Activated CD4-positive, alpha-beta T cell treated with anti-CD3 and anti-CD28 coated beads for 36 hours (primary cell): ENCODE results near the gene TRAPPC2L. TPM values are rescaled to one million over a fixed set of nuclear protein-coding genes. Genes with fewer than 3 reads are reported as not detected.

Source experiments
- ATAC-seq: fragments of 200-7000 bp; cut with Tn5 transposase; one replicate; pipeline ENCODE4 v1.10.0; 2021; ENCODE audit warnings: mild to moderate bottlenecking, moderate library complexity
- CTCF ChIA-PET: fragments of 350-600 bp; sonication (Branson Sonifier 250); formaldehyde crosslinking; loops from one replicate; lab custom pipeline; 2021; ENCODE audit warnings: antibody characterized with exemption; lab: Charles Lee
- POLR2A ChIA-PET: fragments of 350-600 bp; sonication (Branson Sonifier 250); formaldehyde crosslinking; loops from one replicate; lab custom pipeline; 2021; ENCODE audit warnings: antibody characterized with exemption, inconsistent platforms; lab: Charles Lee
- DNase-seq: peaks from one replicate; pipeline ENCODE4 v3.0.0-alpha.2; 2020
- H3K27ac Mint-ChIP-seq: one replicate; pipeline ENCODE4 v1.8.0; 2021; ENCODE audit warnings: mixed read lengths
- H3K27me3 Mint-ChIP-seq: one replicate; pipeline ENCODE4 v1.8.0; 2021; ENCODE audit warnings: mixed read lengths
- H3K36me3 Mint-ChIP-seq: one replicate; pipeline ENCODE4 v1.8.0; 2021; ENCODE audit warnings: low read depth, mixed read lengths
- H3K4me1 Mint-ChIP-seq: one replicate; pipeline ENCODE4 v1.8.0; 2021; ENCODE audit warnings: mixed read lengths
- H3K4me3 Mint-ChIP-seq: one replicate; pipeline ENCODE4 v1.8.0; 2021; ENCODE audit warnings: mild to moderate bottlenecking, moderate library complexity, mixed read lengths
- H3K9me3 Mint-ChIP-seq: one replicate; pipeline ENCODE4 v1.8.0; 2021; ENCODE audit warnings: low read depth, mixed read lengths
- intact Hi-C, 2 experiments: fragments of 100-400 bp; cut with DNase I in 1 of 2; cut with micrococcal nuclease in 1 of 2; formaldehyde crosslinking; loops; one replicate each; pipeline versions ENCODE4 v1.14.2 to v1.15.1; 2022 to 2024; cut with DNase I, micrococcal nuclease
- total RNA-seq, 2 experiments: library from RNA; stranded (reverse); gene quantifications; one replicate each; pipeline ENCODE4 v1.2.3, GENCODE V29; 2021

TRAPPC2L gene
- total RNA-seq, 2 experiments from 2014 or later = 43.3 to 50.7 TPM

- Mint-ChIP-seq H3K27me3 (no peaks in the 10 kb centered on the region), H3K27ac (no peak overlapping the region), H3K4me1 (peaks cover 13% of the 10 kb centered on the region), H3K9me3 (no peaks in the 10 kb centered on the region), H3K4me3 (no peak overlapping the region), H3K36me3 (peaks cover 17% of the 10 kb centered on the region)
- DNase-seq (no peak), ATAC-seq (no peak)
- intact Hi-C loops = no loop called here
- ChIA-PET POLR2A (no interaction called here), CTCF (no interaction called here)
Measured at GRCh38 chr16:88861359-88861758, 4.4 kb downstream of the TRAPPC2L start.

GRCh38 chr16:88862968-88863367 lies 6.0 kb downstream of the TRAPPC2L start:
- Mint-ChIP-seq H3K4me1 (peaks cover 9% of the 10 kb centered on the region), H3K27ac (no peak overlapping the region), H3K4me3 (no peak overlapping the region), H3K36me3 (peaks cover 13% of the 10 kb centered on the region), H3K27me3 (no peaks in the 10 kb centered on the region), H3K9me3 (no peaks in the 10 kb centered on the region)
- intact Hi-C loops = no loop called here
- ATAC-seq (no peak), DNase-seq (no peak)
- ChIA-PET POLR2A (no interaction called here), CTCF (no interaction called here)

- Mint-ChIP-seq H3K27me3 (no peaks in the 10 kb centered on the region), H3K36me3 (peaks cover 12% of the 10 kb centered on the region), H3K4me1 (peaks cover 4% of the 10 kb centered on the region), H3K9me3 (no peaks in the 10 kb centered on the region), H3K27ac (no peak overlapping the region), H3K4me3 (no peak overlapping the region)
- ATAC-seq (no peak), DNase-seq (no peak)
- POLR2A ChIA-PET = no interaction called here
- CTCF ChIA-PET = interaction anchor here (0.7 kb wide), 1 partner anchor 64 kb away, joined by 3 read pairs; no protein-coding TSS in a partner anchor
- intact Hi-C loops = no loop called here
Measured at GRCh38 chr16:88863426-88863825, 6.5 kb downstream of the TRAPPC2L start.

DNA sequence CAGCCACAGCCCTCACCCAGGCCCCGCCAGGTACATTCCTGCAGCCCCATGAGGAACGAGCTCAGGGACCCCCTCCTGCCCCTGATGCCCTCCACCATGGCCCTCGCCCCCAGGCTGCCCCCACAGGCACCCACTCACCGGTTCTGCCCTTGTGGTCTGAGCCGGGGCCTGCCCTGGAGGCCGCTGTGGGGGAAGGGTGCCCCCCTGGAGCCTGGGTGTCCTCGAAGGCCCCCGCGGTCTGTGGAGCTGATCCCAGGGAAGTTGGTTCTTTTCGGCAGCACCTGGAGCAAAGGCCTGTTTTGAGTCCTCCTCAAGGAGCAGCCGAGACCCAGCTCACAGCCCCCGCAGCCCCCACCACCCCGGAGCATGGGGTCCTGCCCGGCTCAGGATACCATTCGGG lies 7.2 kb downstream of the TRAPPC2L start:
- no peaks in the 10 kb centered on the region for H3K9me3 Mint-ChIP-seq
- DNase-seq (no peak), ATAC-seq (no peak)
- peaks cover 12% of the 10 kb centered on the region for H3K36me3 Mint-ChIP-seq
- H3K27me3 Mint-ChIP-seq = no peaks in the 10 kb centered on the region
- ChIA-PET POLR2A (no interaction called here), CTCF (interaction anchor here (0.7 kb wide), 1 partner anchor 64 kb away, joined by 3 read pairs; no protein-coding TSS in a partner anchor)
- intact Hi-C loops = no loop called here
- H3K27ac Mint-ChIP-seq = no peak overlapping the region
- no peak overlapping the region for H3K4me3 Mint-ChIP-seq
- peaks cover 1% of the 10 kb centered on the region for H3K4me1 Mint-ChIP-seq

DNA sequence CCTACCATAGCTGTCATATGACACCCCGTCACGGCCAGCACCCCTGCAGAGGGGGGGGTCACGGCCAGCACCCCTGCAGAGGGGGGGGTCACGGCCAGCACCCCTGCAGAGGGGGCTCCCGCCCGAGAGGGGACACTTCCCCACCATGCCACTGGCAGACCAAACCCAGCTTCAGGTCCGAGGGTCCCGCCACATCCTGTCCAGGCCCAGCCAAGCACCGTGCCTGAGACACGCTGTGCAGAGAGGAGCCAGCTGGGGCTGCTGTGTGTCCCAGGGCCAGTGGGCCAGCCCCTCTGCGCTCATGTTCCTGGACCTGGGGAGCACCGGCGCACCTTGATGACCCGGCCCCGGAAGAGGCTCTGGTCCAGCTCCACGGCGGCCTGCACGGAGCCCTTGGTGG lies 7.6 kb downstream of the TRAPPC2L start:
- H3K36me3 Mint-ChIP-seq = peaks cover 10% of the 10 kb centered on the region
- no peak for ATAC-seq
- no peak overlapping the region for H3K27ac Mint-ChIP-seq
- no peaks in the 10 kb centered on the region for H3K27me3 Mint-ChIP-seq
- CTCF ChIA-PET = no interaction called here
- H3K4me1 Mint-ChIP-seq = no peaks in the 10 kb centered on the region
- H3K9me3 Mint-ChIP-seq = no peaks in the 10 kb centered on the region
- POLR2A ChIA-PET = no interaction called here
- H3K4me3 Mint-ChIP-seq = no peak overlapping the region
- DNase-seq = no peak
- intact Hi-C loops = no loop called here

DNA sequence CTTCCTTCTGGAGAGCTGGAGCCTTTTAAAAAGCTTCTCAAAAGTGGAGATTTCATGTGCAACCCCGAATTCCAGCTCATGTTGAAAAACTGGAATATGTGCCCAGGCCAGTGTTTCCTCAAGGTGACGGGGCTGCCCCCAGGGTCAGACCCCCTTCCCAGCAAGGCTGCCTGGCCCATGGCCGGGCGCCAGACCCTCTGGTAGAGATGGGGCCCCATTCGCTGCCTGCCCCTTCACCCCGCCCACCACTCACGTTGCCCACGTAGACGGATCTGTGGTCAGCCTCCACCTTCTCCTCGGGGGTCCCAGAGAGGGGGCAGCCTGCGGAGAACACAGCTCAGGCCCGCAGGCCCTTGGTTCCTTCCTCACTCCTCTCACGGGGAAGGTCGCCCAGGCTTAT lies 8.4 kb downstream of the TRAPPC2L start:
- Mint-ChIP-seq H3K36me3 (peaks cover 7% of the 10 kb centered on the region), H3K9me3 (no peaks in the 10 kb centered on the region), H3K4me3 (no peak overlapping the region), H3K4me1 (no peaks in the 10 kb centered on the region), H3K27me3 (no peaks in the 10 kb centered on the region), H3K27ac (no peak overlapping the region)
- CTCF ChIA-PET = no interaction called here
- ATAC-seq (no peak), DNase-seq (no peak)
- POLR2A ChIA-PET = no interaction called here
- intact Hi-C loops = no loop called here

DNA sequence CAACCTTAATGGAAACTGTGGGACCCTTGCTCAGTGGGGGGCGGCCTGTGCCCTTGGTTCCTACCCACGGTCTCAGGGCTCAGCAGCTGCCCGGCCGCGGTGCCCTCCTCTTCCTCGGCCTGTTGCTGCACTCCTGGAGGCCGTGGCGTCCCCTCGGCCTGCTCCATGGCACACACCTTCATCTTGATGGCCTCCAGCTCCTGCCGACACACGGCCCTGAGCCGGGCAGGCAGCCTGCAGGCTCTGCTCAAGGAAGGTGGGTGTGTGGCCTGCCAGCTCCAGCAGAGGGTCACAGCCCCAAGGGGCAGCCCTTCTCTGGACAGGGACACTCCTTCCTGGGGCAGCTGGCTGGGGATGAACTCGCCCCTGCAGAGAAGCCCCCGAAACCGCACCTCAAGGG lies 8.8 kb downstream of the TRAPPC2L start:
- H3K27ac Mint-ChIP-seq = no peak overlapping the region
- no peaks in the 10 kb centered on the region for H3K9me3 Mint-ChIP-seq
- ChIA-PET POLR2A (interaction anchor here (0.6 kb wide), 1 partner anchor 307 kb away, joined by 5 read pairs; no protein-coding TSS in a partner anchor), CTCF (no interaction called here)
- no peaks in the 10 kb centered on the region for H3K4me1 Mint-ChIP-seq
- H3K4me3 Mint-ChIP-seq = no peak overlapping the region
- intact Hi-C loops = no loop called here
- peaks cover 3% of the 10 kb centered on the region for H3K27me3 Mint-ChIP-seq
- ATAC-seq (no peak), DNase-seq (no peak)
- peaks cover 6% of the 10 kb centered on the region for H3K36me3 Mint-ChIP-seq

GRCh38 chr16:88866151-88866920 lies 9.4 kb downstream of the TRAPPC2L start, which contains the start of gene PABPN1L:
Gene PABPN1L (minus strand): TSS chr16:88866660. CDS start chr16:88866606, 54 bp downstream.
- DNase-seq (no peak), ATAC-seq (no peak)
- H3K27ac Mint-ChIP-seq = no peak within 1 kb of the TSS
- H3K4me3 Mint-ChIP-seq = no peak within 1 kb of the TSS
- ChIA-PET POLR2A (interaction anchor here (0.6 kb wide), 1 partner anchor 308 kb away, joined by 5 read pairs; no protein-coding TSS in a partner anchor), CTCF (no interaction called here)
- H3K4me1 Mint-ChIP-seq = peaks cover 2% of the 10 kb centered on the region
- no peaks in the 10 kb centered on the region for H3K9me3 Mint-ChIP-seq
- H3K27me3 Mint-ChIP-seq = peaks cover 8% of the 10 kb centered on the region
- intact Hi-C loops = no loop called here
- H3K36me3 Mint-ChIP-seq = peaks cover under 1% of the 10 kb centered on the region

- intact Hi-C loops = no loop called here
- H3K27me3 Mint-ChIP-seq = peaks cover 9% of the 10 kb centered on the region
- H3K4me1 Mint-ChIP-seq = peaks cover 2% of the 10 kb centered on the region
- POLR2A ChIA-PET = no interaction called here
- H3K27ac Mint-ChIP-seq = no peak overlapping the region
- H3K9me3 Mint-ChIP-seq = no peaks in the 10 kb centered on the region
- no peak for DNase-seq
- no peak for ATAC-seq
- CTCF ChIA-PET = no interaction called here
- H3K4me3 Mint-ChIP-seq = no peak overlapping the region
- H3K36me3 Mint-ChIP-seq = no peaks in the 10 kb centered on the region
Measured at GRCh38 chr16:88867581-88868246, 10.8 kb downstream of the TRAPPC2L start.

DNA sequence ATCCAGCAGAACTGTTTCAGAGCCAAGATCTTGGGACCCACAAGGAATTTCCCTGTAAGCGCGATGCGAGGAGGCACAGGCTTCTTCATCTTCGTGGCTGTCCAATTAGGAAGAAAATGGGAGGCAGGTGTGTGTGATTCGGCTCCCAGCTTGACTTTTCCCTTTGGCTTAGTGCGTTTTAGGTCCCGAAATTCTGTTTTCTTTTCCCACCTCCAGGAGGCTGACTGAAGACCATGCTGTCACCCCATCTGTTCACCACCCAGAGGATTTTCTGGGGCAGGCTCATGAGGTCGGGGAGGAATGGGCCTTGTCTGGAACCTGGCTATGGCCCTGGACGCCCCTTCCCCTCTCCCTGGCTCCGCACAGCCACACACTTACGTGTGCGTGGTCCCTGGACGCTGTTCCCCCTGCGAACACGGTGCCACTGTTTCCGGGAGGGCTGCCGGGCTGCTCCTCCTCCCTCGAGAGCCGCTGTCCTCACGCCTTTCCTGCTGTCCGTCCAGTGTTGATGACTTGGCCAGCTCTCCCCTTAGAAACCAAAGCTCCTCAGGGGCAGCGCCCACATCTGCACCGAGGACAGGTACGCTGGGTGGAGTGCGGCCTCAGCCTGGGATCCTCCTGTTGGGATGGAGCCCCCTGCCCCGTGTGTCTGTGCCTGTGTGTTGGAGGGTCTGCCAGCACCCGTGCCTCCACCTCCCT lies 12.2 kb downstream of the TRAPPC2L start:
- ChIA-PET POLR2A (no interaction called here), CTCF (no interaction called here)
- Mint-ChIP-seq H3K36me3 (no peaks in the 10 kb centered on the region), H3K9me3 (no peaks in the 10 kb centered on the region), H3K4me1 (peaks cover 2% of the 10 kb centered on the region), H3K27me3 (peaks cover 9% of the 10 kb centered on the region), H3K4me3 (no peak overlapping the region), H3K27ac (no peak overlapping the region)
- DNase-seq (no peak), ATAC-seq (no peak)
- intact Hi-C loops = no loop called here

- Mint-ChIP-seq H3K36me3 (no peaks in the 10 kb centered on the region), H3K9me3 (no peaks in the 10 kb centered on the region), H3K27me3 (peaks cover 9% of the 10 kb centered on the region), H3K27ac (no peak overlapping the region), H3K4me3 (no peak overlapping the region), H3K4me1 (peaks cover 2% of the 10 kb centered on the region)
- CTCF ChIA-PET = no interaction called here
- ATAC-seq = no peak
- POLR2A ChIA-PET = no interaction called here
- no peak for DNase-seq
- intact Hi-C loops = no loop called here
Measured at GRCh38 chr16:88869673-88869980, 12.7 kb downstream of the TRAPPC2L start.
